Spinal cord (tissue), 10 donors: ENCODE measurements around the gene CYRIA. TPM values are rescaled to one million over a fixed set of nuclear protein-coding genes. Genes with fewer than 3 reads are reported as not detected.

Source experiments
- DNase-seq, 6 donors: peaks; one replicate each; pipeline versions ENCODE4 v3.0.0 to v3.0.0-alpha.2; 2013 to 2015; ENCODE audit warnings: low spot score in 6 of 6, low read depth in 4 of 6
- H3K27ac ChIP-seq: one replicate; pipeline ENCODE4 v1.5.1; 2013; ENCODE audit warnings: low read depth, low read length, control low read depth
- H3K27me3 ChIP-seq: one replicate; pipeline ENCODE4 v1.6.1; 2013; ENCODE audit warnings: low read length; ENCODE audit not compliant: control insufficient read depth, insufficient read depth
- H3K36me3 ChIP-seq: one replicate; pipeline ENCODE4 v1.6.1; 2013; ENCODE audit warnings: low read length; ENCODE audit not compliant: control insufficient read depth, insufficient read depth
- H3K4me1 ChIP-seq: one replicate; pipeline ENCODE4 v1.6.1; 2013; ENCODE audit warnings: low read length; ENCODE audit not compliant: control insufficient read depth, insufficient read depth
- H3K4me3 ChIP-seq: one replicate; pipeline ENCODE4 v1.5.1; 2013; ENCODE audit warnings: low read depth, low read length, control low read depth
- H3K9me3 ChIP-seq: one replicate; pipeline ENCODE4 v1.6.1; 2013; ENCODE audit warnings: low read length; ENCODE audit not compliant: control insufficient read depth, insufficient read depth
- WGBS: methylation state at CpG from one replicate; pipeline ENCODE4 v1.1.5; 2013; ENCODE audit warnings: missing lambda C conversion rate; ENCODE audit not compliant: insufficient coverage; 5-methylcytosine and 5-hydroxymethylcytosine counted together
- polyA plus RNA-seq, 2 donors: library from polyadenylated mRNA; unstranded; fragments of 120-200 nt; gene quantifications; one replicate each; pipeline ENCODE4 v1.2.1, GENCODE V29; 2013; ENCODE audit not compliant: insufficient read length in 2 of 2
- total RNA-seq, 2 donors: library from RNA; depleted of rRNA in 1 of 2; stranded (reverse); fragments of 120-200 nt in 1 of 2; fragments of >200 nt in 1 of 2; gene quantifications; one replicate each; pipeline versions ENCODE4 v1.2.3 to v1.2.4, GENCODE V29; 2013 to 2014
- donor health status: healthy.

CYRIA gene
- total and polyA plus RNA-seq, 4 donors, result 18.0 to 44.8 (median 40.0) TPM

DNA sequence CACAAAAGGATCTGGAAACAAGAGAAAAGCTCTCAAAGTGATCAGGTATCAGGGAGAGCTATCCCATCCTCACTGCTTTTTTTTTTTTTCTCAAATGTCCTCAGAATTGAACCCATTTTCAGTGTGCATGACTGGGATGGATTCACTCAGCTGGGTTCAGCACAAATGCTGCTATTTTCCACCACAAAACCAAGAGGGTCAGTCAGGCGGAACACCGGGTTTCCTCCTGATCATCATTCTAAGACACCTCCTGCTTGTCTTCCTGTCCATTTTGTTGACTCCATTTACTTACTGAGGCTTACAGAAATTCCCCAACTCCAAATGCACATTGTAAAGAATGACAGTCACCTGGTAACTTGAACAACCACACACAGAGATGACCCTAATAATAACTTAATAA lies 39.9 kb downstream of the CYRIA start:
- no peak for DNase-seq
- peak overlapping the region; percentile 51 for H3K27ac ChIP-seq
- no peaks in the 10 kb centered on the region for H3K27me3 ChIP-seq
- H3K9me3 ChIP-seq, result no peaks in the 10 kb centered on the region
- no peak overlapping the region for H3K4me3 ChIP-seq
- H3K4me1 ChIP-seq, result peaks cover 25% of the 10 kb centered on the region
- 91% methylated on average over 2 of the region's 2 CpGs for WGBS
- H3K36me3 ChIP-seq, result peaks cover under 1% of the 10 kb centered on the region

GRCh38 chr2:16625201-16625729 lies 40.4 kb downstream of the CYRIA start:
- no peak overlapping the region for H3K4me3 ChIP-seq
- peak overlapping the region; percentile 51 for H3K27ac ChIP-seq
- no peaks in the 10 kb centered on the region for H3K27me3 ChIP-seq
- no peaks in the 10 kb centered on the region for H3K9me3 ChIP-seq
- 27% methylated on average over 1 of the region's 5 CpGs for WGBS
- peaks cover 3% of the 10 kb centered on the region for H3K36me3 ChIP-seq
- peaks cover 25% of the 10 kb centered on the region for H3K4me1 ChIP-seq
- DNase-seq, result no peak

DNA sequence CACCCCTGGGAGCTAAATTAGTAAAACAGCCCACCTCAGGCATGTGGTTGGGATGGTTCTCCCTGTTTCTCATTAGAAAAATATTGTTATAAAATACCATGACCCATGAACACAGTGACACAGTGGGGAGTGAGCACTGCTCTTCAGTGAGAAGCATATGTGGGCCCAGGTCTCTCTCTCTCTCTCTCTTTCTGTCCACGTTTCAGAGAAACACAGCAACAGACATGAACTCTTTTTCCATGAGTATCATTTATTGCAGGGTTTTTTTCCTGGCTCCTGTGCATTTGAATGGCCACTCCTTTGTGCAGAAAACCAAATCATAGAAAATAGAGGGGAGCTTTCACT lies 41.2 kb downstream of the CYRIA start:
- no peak overlapping the region for H3K27ac ChIP-seq
- H3K9me3 ChIP-seq, result no peaks in the 10 kb centered on the region
- no peak overlapping the region for H3K4me3 ChIP-seq
- DNase-seq, result no peak
- H3K4me1 ChIP-seq, result peaks cover 20% of the 10 kb centered on the region
- no peaks in the 10 kb centered on the region for H3K27me3 ChIP-seq
- peaks cover 3% of the 10 kb centered on the region for H3K36me3 ChIP-seq
- WGBS, result no CpG with 5 or more reads among the region's 1 CpG

DNA sequence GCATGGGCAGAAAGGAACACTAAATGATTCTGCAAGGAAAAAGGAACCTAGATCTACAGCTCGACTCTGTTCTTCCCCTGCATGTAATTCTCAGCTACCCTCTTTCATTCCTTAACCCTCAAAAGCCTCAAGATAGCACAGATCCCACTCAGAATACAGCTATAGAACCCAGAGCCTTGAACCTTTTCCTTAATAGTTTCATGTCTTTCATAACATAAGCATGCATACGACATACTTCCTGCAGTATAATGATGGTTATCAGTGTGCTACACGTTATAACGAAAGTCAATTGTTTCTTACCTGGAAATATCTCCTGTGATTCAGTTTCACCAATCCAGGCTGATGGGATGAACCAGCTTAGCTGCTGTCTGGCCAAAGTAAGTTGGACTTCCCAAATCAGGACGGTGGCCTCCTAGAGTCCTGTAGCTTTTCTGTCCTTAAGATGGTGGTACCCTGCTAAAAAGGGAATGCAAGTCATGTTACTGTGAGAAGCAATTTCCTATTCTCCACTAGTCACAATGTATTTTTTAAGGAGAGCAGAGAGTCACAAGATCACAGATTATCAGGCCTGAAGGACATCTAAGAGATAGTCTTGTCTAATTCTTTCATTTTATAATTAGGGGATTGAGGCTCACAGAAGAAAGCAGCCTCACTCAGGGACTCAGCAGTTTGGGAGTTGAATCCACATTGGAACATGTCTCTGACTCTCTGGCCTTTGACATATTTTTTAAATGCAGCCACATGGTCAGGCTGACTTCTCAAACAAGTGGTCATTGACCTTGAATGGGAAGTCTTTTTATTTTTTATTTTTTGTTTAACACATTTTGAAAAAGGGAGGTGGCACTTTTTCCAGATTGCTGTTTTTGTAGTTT lies 41.8 kb downstream of the CYRIA start:
- H3K27me3 ChIP-seq, result no peaks in the 10 kb centered on the region
- no peaks in the 10 kb centered on the region for H3K9me3 ChIP-seq
- no peak for DNase-seq
- no peak overlapping the region for H3K4me3 ChIP-seq
- H3K36me3 ChIP-seq, result peaks cover 3% of the 10 kb centered on the region
- H3K4me1 ChIP-seq, result peaks cover 19% of the 10 kb centered on the region
- H3K27ac ChIP-seq, result no peak overlapping the region
- WGBS, result 100% methylated on average over 2 of the region's 5 CpGs

DNA sequence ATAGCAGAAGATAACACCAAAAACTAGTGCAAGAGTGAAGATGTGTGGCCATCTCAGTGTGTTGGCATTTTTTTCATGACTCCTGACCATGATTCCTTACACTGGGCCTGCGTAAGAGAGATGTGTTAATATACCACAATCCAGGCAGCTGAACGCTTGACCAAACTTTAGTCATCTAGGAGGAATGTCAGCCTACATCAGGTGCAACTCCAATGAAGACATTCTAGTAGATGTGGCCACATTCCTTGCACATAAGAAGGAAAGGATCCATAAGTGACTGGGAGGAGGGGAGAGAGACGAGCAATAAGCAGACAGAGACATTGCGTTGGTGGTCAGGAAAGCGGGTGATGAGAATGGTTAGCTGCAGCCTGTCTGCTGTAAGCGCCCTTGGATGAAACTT lies 42.6 kb downstream of the CYRIA start:
- H3K27ac ChIP-seq, result no peak overlapping the region
- DNase-seq, result no peak
- WGBS, result 94% methylated on average over 6 of the region's 6 CpGs
- H3K9me3 ChIP-seq, result no peaks in the 10 kb centered on the region
- H3K27me3 ChIP-seq, result no peaks in the 10 kb centered on the region
- no peak overlapping the region for H3K4me3 ChIP-seq
- H3K4me1 ChIP-seq, result peaks cover 20% of the 10 kb centered on the region
- peaks cover 6% of the 10 kb centered on the region for H3K36me3 ChIP-seq

- DNase-seq, result no peak
- peaks cover 24% of the 10 kb centered on the region for H3K4me1 ChIP-seq
- H3K27me3 ChIP-seq, result no peaks in the 10 kb centered on the region
- no peak overlapping the region for H3K27ac ChIP-seq
- 100% methylated on average over 2 of the region's 4 CpGs for WGBS
- no peak overlapping the region for H3K4me3 ChIP-seq
- H3K36me3 ChIP-seq, result peaks cover 6% of the 10 kb centered on the region
- no peaks in the 10 kb centered on the region for H3K9me3 ChIP-seq
Observed at GRCh38 chr2:16622399-16622968, 43.1 kb downstream of the CYRIA start.

GRCh38 chr2:16621316-16621715 lies 44.3 kb downstream of the CYRIA start:
- Histone ChIP-seq H3K36me3 (peaks cover 6% of the 10 kb centered on the region), H3K9me3 (no peaks in the 10 kb centered on the region), H3K27ac (no peak overlapping the region), H3K4me3 (no peak overlapping the region), H3K27me3 (no peaks in the 10 kb centered on the region), H3K4me1 (peaks cover 24% of the 10 kb centered on the region)
- no peak for DNase-seq
- 97% methylated on average over 3 of the region's 4 CpGs for WGBS

DNA sequence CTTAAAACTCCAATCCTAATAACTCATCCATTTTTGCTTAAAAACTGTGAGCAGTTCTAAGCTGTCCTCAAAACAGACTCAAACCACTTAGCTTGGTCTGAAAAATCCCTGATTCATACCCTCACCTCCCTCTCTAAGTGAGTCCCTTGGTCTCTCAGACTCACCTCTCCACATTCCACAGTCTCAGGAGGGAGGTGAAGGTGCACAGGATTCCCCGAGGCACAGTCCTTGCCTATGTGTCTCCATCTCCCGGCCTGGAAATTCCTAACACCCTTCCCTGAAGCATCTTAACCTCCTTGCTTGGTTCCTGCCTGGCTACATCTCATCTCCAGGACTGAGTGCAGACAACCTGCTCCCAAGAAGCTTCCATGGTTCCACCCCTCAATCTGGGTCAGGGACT lies 45.0 kb downstream of the CYRIA start:
- Histone ChIP-seq H3K36me3 (peaks cover 11% of the 10 kb centered on the region), H3K27ac (no peak overlapping the region)
- WGBS, result 93% methylated on average over 2 of the region's 2 CpGs

GRCh38 chr2:16619576-16620245 lies 45.9 kb downstream of the CYRIA start:
- 100% methylated on average over 3 of the region's 5 CpGs for WGBS
- Histone ChIP-seq H3K4me1 (peaks cover 20% of the 10 kb centered on the region), H3K36me3 (peaks cover 11% of the 10 kb centered on the region), H3K4me3 (no peak overlapping the region), H3K27me3 (no peaks in the 10 kb centered on the region), H3K27ac (no peak overlapping the region), H3K9me3 (no peaks in the 10 kb centered on the region)
- no peak for DNase-seq

More for the DNA sequence above, 45.0 kb downstream of the CYRIA start:
- DNase-seq, result no peak
- H3K9me3 ChIP-seq, result no peaks in the 10 kb centered on the region
- peaks cover 26% of the 10 kb centered on the region for H3K4me1 ChIP-seq
- H3K4me3 ChIP-seq, result no peak overlapping the region
- no peaks in the 10 kb centered on the region for H3K27me3 ChIP-seq
